Astrocyte (in vitro differentiated cells and primary cell): ENCODE data around the gene PARP16. TPM values are rescaled to one million over a fixed set of nuclear protein-coding genes. Genes with fewer than 3 reads are reported as not detected.

Experiments used
- DNase-seq: peaks from one replicate; pipeline ENCODE4 v3.0.0-alpha.2; 2010; ENCODE audit warnings: low read depth
- FAIRE-seq: peaks from 2 replicates; lab custom pipeline; 2011; peaks lifted over from hg19 to GRCh38; lab: Jason Lieb, UNC
- H2AFZ ChIP-seq: 2 replicates; pipeline ENCODE4 v1.6.0; 2012; ENCODE audit warnings: low read depth, low read length, inconsistent platforms
- H3K27ac ChIP-seq: 2 replicates; pipeline ENCODE4 v1.5.1; 2011; ENCODE audit warnings: low read depth, low read length, inconsistent platforms
- H3K27me3 ChIP-seq: 2 replicates; pipeline ENCODE4 v1.6.0; 2011; ENCODE audit warnings: low read length, inconsistent platforms; ENCODE audit not compliant: insufficient read depth
- H3K36me3 ChIP-seq: 2 replicates; pipeline ENCODE4 v1.5.1; 2011; ENCODE audit warnings: low read length, inconsistent platforms; ENCODE audit not compliant: insufficient read depth
- H3K4me1 ChIP-seq: 2 replicates; pipeline ENCODE4 v1.5.1; 2011; ENCODE audit warnings: low read length, inconsistent platforms; ENCODE audit not compliant: insufficient read depth
- H3K4me2 ChIP-seq: 2 replicates; pipeline ENCODE4 v1.6.0; 2012; ENCODE audit warnings: low read length, inconsistent platforms
- H3K4me3 ChIP-seq: 2 replicates; pipeline ENCODE4 v1.5.1; 2011; ENCODE audit warnings: low read depth, mild to moderate bottlenecking, low read length, inconsistent platforms; ENCODE audit not compliant: insufficient read depth
- H3K79me2 ChIP-seq: 2 replicates; pipeline ENCODE4 v1.6.0; 2012; ENCODE audit warnings: mild to moderate bottlenecking, low read length, inconsistent platforms; ENCODE audit not compliant: insufficient read depth
- H3K9ac ChIP-seq: 2 replicates; pipeline ENCODE4 v1.6.0; 2012; ENCODE audit warnings: mild to moderate bottlenecking, low read length, inconsistent platforms
- H3K9me3 ChIP-seq: 2 replicates; pipeline ENCODE4 v1.5.1; 2012; ENCODE audit warnings: low read depth, mild to moderate bottlenecking, low read length, inconsistent platforms; ENCODE audit not compliant: insufficient read depth
- H4K20me1 ChIP-seq: 2 replicates; pipeline ENCODE4 v1.6.0; 2012; ENCODE audit warnings: low read length, inconsistent platforms; ENCODE audit not compliant: insufficient read depth
- H3K27ac Mint-ChIP-seq: one replicate; pipeline ENCODE4 v1.8.0; 2021; ENCODE audit warnings: mild to moderate bottlenecking, mixed read lengths; ENCODE audit not compliant: unreplicated experiment
- H3K27me3 Mint-ChIP-seq: one replicate; pipeline ENCODE4 v1.8.0; 2021; ENCODE audit warnings: low read depth, mixed read lengths; ENCODE audit not compliant: unreplicated experiment
- H3K36me3 Mint-ChIP-seq: one replicate; pipeline ENCODE4 v1.8.0; 2021; ENCODE audit warnings: low read depth, mixed read lengths; ENCODE audit not compliant: unreplicated experiment
- H3K4me1 Mint-ChIP-seq: one replicate; pipeline ENCODE4 v1.8.0; 2021; ENCODE audit warnings: low read depth, mixed read lengths; ENCODE audit not compliant: unreplicated experiment
- H3K4me3 Mint-ChIP-seq: one replicate; pipeline ENCODE4 v1.8.0; 2021; ENCODE audit warnings: mild to moderate bottlenecking, moderate library complexity, mixed read lengths; ENCODE audit not compliant: unreplicated experiment
- H3K9me3 Mint-ChIP-seq: one replicate; pipeline ENCODE4 v1.8.0; 2021; ENCODE audit warnings: mild to moderate bottlenecking, mixed read lengths; ENCODE audit not compliant: unreplicated experiment
- CTCF ChIP-seq: IDR thresholded peaks from 2 replicates; pipeline ENCODE4 v1.5.1; 2011; ENCODE audit warnings: low read depth, mild to moderate bottlenecking, inconsistent platforms, low read length, moderate library complexity; ENCODE audit not compliant: insufficient read depth
- EZH2 ChIP-seq: IDR thresholded peaks from 2 replicates; pipeline ENCODE4 v1.6.1; 2012; ENCODE audit warnings: mild to moderate bottlenecking, low read length, inconsistent platforms; ENCODE audit not compliant: insufficient read depth
- total RNA-seq: library from RNA; stranded (reverse); gene quantifications from 2 replicates; pipeline ENCODE4 v1.2.1, GENCODE V29; 2021

Gene PARP16
- total RNA-seq, 1 donor from 2014 or later = 2.7 TPM

- Histone ChIP-seq H3K9ac (peak overlapping the region; percentile 74), H3K27me3 (peaks cover 2% of the 10 kb centered on the region), H3K79me2 (no peaks in the 10 kb centered on the region), H3K4me2 (peak overlapping the region; percentile 90), H2AFZ (peak overlapping the region; percentile 96), H3K4me1 (peaks cover 6% of the 10 kb centered on the region), H3K4me3 (no peak overlapping the region), H3K36me3 (no peaks in the 10 kb centered on the region), H3K9me3 (no peaks in the 10 kb centered on the region), H4K20me1 (no peaks in the 10 kb centered on the region), H3K27ac (no peak overlapping the region)
- no peaks in the 10 kb centered on the region for H3K36me3 Mint-ChIP-seq
- H3K4me3 Mint-ChIP-seq = peak overlapping the region; percentile 78
- H3K27ac Mint-ChIP-seq = peak overlapping the region; percentile 56
- H3K27me3 Mint-ChIP-seq = peaks cover 5% of the 10 kb centered on the region
- FAIRE-seq (no peak), DNase-seq (no peak)
- TF ChIP-seq EZH2 (no peak), CTCF (no peak)
- H3K4me1 Mint-ChIP-seq = no peaks in the 10 kb centered on the region
- H3K9me3 Mint-ChIP-seq = no peaks in the 10 kb centered on the region
Measured at GRCh38 chr15:65287520-65287855, 805 bp upstream of the PARP16 start.

- H3K4me1 Mint-ChIP-seq = no peaks in the 10 kb centered on the region
- peak overlapping the region; percentile 74 for H3K9ac ChIP-seq
- peak overlapping the region; percentile 96 for H2AFZ ChIP-seq
- no peaks in the 10 kb centered on the region for H3K36me3 ChIP-seq
- no peaks in the 10 kb centered on the region for H4K20me1 ChIP-seq
- peaks cover 6% of the 10 kb centered on the region for H3K4me1 ChIP-seq
- peaks cover 2% of the 10 kb centered on the region for H3K36me3 Mint-ChIP-seq
- peaks cover 5% of the 10 kb centered on the region for H3K27me3 Mint-ChIP-seq
- H3K27ac Mint-ChIP-seq = no peak overlapping the region
- peak; percentile 18 for DNase-seq
- no peaks in the 10 kb centered on the region for H3K9me3 ChIP-seq
- no peaks in the 10 kb centered on the region for H3K79me2 ChIP-seq
- H3K4me2 ChIP-seq = peak overlapping the region; percentile 90
- H3K27me3 ChIP-seq = peaks cover 2% of the 10 kb centered on the region
- TF ChIP-seq EZH2 (no peak), CTCF (no peak)
- no peak for FAIRE-seq
- no peak overlapping the region for H3K27ac ChIP-seq
- H3K4me3 Mint-ChIP-seq = peak overlapping the region; percentile 78
- peak overlapping the region; percentile 76 for H3K4me3 ChIP-seq
- H3K9me3 Mint-ChIP-seq = no peaks in the 10 kb centered on the region
Measured at GRCh38 chr15:65286069-65286703, 497 bp downstream of the PARP16 start.
